ENCODE results near the gene MOG.

MOG gene

DNA sequence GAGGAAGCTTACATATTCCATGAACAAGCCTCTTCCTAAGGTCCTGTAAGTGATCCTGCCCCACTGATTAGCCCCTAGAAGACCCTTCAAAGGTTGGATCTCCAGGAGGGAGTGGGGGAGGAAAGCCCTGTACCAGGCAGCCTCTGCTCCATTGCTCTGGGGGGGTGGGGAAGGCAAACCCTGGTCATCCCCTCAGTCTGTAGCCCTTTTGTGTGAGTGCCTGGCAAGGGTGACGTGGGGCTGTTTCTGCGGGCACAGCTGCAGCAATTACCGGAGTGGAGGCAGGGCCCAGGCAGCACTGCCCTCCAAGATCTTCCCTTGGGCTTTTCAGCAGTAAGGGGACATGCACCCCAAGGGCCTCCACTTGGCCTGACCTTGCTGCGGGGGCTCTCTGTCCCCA, at the start of gene MOG:
Gene MOG (plus strand): TSS at position 295 of the 400 bp plus-strand sequence. CDS start 118 bp downstream, outside the sequence.
- in situ Hi-C loops (cut with MboI; ENCODE audit: low sequenced_read_pairs), result no loop called here

DNA sequence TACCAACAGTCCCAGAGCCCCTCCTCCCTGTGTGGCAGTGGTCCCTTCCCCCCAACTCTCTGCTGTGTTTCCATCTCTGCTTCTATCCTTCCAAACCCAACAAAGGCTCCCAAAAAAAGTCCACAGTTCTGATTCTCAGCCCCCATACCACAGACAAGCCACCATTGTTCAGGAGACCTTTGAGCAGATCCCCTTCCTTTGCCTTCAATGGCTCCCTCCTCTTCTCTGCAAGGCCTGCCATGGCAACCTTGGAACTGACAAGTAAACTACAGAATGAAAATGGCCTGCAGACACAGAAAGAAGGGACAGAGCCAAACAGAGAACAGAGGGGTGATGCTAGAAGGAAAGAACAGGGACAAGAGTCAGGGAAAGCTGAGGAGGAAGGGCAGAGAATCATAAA, 48.8 kb upstream of the MOG start:
- in situ Hi-C loops (cut with MboI; ENCODE audit: low sequenced_read_pairs), result no loop called here

DNA sequence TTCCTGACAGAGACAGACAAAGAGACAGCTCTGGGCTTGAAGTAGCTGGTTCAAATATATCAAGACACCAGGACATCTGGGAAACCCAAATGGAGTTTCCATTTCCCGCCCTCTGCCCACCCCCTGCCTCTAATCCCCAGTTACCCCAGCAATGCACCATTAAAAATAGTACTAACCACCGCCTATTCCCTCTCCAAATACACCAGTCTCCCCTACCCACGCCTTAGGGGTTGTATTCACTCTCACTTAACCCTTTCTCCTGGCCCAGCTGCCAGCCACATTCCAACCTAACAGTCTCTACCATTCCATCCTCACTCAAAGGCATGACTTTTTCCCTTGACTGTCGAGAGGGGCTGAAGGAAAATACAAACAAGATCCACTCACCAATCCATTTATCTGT, 46.4 kb upstream of the MOG start:
- in situ Hi-C loops (cut with MboI; ENCODE audit: low sequenced_read_pairs), result no loop called here

DNA sequence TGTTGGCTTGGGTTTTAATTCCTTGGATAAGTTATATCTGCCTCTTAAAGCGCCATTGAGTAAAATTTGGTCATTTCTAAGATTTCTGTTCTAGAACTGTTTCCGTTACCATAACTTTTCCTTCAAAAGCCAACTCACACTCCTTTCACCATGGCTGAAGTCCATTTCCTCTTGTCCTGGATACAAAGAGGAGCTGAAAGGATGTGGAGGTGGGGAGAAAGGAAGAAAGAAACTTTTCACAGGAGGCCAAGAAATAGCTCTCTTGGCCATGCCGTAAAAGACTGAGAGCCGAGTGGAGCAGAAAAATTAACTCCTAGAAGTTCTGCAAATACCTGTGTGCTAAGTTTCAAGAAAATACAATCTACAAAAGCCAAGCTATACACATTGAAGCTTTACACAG, 45.5 kb upstream of the MOG start:
- in situ Hi-C loops (cut with MboI; ENCODE audit: low sequenced_read_pairs), result no loop called here

DNA sequence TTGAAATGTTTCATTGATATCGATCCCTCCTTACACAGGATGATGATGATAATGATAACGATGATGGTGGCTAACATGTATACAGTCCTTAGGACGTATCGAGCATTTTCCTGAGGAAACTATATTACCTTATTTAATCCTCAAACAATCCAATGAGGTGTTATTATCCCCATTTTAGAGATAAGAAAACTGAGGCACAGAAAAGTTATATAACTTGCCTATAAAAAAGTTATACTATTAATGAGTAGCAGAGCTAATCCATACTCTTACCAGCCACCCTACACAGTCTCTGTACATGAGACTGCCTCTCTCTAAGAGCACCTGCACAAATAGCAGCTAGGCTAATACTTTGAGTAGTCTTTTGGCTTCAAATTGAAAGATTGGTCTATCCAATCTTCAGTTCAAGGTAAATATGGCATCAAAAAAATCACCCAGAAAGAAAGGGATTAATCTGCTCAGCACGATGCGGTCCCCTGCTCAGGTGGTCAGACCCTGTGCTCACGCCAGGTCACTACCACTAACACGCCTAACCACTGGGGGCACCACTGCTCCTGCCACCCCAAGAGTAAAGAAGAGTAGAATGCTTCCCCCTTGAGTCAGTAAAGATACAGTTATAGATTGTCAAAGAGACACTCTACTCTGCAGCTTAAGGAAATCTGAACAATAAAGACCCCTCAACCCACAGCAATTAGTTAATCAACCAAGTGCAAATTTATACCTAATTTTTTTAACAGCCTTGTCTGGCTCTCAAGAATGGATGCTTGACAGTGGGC, 38.9 kb upstream of the MOG start:
- in situ Hi-C loops (cut with MboI; ENCODE audit: low sequenced_read_pairs), result no loop called here

DNA sequence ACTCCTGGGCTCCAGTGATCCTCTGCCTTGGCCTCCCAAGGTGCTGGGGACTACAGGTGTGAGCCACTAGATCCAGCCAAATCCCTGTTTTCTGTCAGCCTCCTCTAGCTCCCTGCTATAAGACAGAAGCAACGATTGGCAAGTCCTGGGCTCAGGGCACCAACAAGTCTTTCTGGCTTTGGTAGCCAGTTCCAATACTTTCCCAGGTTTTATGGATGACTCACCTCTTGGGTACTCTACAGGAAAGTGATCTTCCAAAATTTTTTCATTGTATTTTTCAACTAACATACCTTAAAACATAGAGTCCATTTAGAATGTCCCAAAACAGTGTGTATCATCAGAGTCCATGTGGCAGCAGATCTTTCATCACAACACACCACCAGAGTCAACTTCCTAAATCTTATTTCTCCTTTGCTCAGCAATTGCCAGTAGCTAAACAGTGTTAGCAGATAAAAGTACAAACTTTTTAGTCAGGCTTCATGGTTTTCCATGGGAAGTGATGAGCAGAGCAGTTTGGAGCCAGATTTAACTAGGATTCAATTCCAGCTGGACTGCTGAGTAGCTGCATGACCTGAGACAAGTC, 37.2 kb upstream of the MOG start:
- in situ Hi-C loops (cut with MboI; ENCODE audit: low sequenced_read_pairs), result no loop called here

DNA sequence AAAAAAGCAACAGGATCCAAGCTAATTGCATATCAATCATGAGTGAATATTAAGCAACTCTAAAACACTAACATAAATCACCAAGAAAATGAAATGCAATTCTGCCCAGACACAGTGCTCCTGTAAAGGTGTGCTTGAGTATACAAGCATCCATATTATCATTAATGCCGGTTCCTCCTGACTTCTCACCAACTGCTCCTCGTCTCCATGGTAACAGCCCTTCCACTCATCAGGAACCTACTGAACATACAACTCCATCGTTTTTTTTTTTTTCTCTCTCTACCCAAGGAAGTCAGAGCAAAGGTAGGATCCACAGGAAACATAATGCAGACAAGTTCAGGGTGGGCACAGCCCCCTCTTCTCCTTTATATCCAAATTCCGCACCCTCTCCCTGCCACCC, 36.3 kb upstream of the MOG start:
- in situ Hi-C loops (cut with MboI; ENCODE audit: low sequenced_read_pairs), result no loop called here

DNA sequence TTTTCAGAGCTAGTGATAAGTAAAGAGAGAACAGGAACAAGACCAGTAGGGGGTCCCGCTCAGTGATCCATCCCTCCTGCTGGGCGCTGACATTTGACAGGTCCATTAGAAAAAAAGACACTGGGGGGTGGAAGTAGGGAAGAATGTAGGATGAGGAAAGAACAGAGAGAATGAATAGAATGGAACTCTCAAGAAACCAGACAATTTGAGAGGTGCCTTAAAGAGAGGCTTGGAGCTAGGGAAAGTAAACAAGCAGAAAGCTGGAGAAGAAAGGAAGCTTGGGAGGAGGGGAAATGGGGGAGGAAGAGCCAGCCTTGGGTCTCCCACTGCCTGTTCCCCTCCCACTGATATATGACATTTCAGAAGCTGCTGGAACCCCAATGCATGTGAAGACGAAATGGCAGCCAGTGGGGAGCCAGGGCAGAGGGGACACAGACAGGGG, 32.4 kb upstream of the MOG start:
- in situ Hi-C loops (cut with MboI; ENCODE audit: low sequenced_read_pairs), result no loop called here

DNA sequence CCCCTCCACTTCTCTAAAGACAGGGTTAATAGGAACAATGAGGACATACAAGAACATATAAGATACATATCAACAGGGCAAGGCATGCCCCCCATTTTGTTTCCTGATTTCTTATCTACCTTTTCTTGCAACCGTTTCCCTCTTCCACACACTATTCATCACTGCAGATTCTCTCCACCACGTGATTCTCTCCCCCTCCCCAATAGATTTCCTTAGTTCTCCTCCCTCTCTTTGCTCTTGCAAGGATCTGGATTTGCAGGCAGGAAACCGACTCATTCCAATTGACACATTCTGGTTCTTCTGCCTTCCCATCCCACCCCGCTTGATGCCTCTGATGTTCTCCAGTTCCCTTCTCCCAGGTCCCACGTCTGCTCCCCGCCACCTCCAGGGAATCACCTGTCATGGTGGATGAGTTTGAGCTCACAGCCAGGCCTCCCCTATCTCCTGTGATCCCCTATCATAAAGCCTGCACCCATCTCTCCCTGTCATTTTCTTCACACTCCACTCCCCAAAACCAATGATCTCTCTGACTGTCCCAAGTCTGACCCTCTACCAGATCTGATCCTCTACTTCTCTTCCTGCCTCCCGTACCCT, 31.5 kb upstream of the MOG start:
- in situ Hi-C loops (cut with MboI; ENCODE audit: low sequenced_read_pairs), result no loop called here

DNA sequence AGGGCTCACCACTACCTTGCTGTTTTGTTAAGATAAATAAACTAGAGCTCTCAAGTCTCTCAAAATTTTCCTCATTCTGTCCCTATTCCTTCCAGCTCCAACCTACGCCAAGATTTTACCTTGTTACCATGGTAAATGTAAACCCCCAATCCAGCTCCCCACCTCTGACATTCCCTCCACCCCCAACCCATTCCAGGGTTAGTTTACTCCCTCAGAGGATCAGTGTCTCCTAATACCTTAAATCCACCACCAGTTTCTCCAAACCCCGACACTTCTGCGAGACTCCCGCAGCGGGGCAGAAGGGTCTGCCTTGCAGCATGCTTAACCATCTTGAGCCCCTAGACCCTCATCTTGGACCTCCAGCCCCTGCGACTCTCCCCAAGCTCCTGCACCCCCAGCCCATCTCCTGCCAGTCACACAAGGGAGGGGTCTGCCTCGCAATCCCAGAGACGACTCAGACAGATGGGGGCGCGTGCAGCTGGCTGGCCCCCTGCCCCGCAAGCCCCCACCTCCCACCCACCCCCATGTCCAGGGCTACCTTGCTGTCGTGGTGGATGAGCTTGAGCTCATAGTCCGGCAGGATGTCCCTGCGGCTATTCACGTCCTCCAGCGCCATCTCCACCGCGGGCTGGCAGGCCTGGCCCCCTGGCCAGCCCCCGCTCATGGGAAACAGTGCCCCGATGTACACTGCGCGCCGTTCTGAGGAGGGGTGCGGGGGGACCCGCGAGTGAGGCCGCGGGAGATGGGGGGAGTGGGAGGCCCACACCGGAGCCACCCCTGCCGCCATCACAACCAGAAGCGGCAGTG, 29.7 kb upstream of the MOG start:
- in situ Hi-C loops (cut with MboI; ENCODE audit: low sequenced_read_pairs), result no loop called here

DNA sequence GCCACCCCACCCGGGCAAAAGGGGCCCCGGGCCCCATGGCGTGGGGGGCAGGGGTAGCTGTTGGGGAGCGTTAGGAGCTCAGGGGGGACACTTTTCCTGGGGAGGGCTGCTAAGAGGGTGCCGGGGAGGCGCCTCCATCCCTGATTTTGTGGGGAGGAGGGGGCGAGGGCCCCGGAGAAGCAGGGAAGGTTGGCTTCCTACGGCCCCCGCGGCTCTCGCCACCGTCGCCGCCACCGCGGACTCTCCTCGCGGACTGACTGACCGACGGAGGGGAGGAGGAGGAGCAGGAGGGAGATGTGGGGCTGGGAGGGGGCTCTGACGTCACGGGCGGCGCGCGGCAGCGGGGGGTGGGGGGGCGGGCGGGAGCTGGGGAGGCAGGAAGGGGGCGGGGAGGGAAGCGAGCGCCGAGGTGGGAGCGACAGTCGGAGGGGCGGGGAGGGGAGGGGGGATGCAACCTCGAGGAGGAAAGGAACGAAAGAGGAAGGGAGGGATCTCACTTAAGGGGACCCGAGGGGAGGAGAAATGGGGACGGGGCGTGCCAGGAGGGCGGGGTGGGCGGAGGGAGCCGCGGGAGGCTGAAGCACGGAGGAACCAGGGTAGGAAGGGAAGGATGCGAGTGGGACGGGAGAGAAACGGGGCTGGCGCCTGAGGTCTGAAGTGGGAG, 29.0 kb upstream of the MOG start:
- in situ Hi-C loops (cut with MboI; ENCODE audit: low sequenced_read_pairs), result no loop called here

DNA sequence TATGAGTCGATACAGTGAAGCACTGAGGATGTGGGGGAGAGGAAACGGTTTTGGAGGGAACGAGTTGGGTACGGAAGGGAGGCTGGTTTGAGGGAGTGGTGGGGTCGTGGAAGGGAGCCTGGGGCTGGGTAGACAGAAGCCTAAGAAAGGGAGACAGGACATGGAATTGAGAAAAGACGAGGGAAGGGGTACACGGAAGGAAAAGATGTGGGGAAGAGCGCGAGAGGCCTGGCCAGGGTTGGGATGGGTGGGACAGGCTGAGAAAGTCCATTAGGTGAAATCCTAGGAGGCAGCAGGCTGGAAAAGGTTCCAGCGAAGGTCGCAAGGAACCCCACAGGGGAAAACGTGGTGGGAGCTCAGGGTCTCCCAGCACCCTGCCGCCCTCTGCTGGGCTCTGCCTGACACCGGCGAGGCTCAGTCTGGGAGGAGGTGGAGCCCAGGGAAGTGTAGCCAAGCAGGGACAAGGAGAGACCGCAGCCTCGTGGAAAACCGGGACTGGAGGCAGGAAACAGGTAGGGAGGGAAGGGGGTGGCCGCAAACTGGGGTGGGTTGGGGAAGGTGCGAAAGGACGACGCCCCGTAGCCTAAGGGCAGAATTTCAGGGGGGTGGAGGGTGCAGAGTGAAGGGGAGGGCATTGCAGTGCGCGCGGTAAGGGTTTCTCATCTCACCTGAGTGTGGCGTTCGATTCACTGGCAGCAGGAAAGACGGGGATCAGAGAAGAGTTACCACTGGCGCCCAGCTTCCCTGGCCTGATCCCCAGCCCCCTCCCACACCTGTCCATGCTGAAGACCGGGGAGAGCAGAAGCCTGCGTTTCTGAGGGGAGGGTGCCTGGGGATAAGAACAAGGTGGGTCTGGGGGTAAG, 28.2 kb upstream of the MOG start:
- in situ Hi-C loops (cut with MboI; ENCODE audit: low sequenced_read_pairs), result no loop called here

DNA sequence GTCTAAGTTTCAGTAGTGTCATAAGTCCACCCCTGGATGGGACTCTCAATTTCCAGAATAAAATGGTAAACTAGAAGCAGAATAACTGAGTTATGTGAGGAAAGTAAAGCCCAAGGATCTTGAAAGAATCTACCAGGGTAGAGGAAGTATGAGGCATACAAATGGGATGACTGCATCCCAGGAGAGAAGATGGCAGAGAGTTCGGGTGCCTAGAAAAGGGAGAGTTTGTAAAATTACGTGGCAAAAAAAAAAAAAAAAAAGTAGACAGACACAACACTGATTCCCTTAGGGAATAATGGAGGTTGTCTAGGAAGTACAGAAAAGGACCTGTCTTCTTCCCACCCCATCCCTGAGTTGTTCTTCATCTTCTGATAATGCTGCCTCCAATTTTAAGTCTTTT, 27.3 kb upstream of the MOG start:
- in situ Hi-C loops (cut with MboI; ENCODE audit: low sequenced_read_pairs), result no loop called here

DNA sequence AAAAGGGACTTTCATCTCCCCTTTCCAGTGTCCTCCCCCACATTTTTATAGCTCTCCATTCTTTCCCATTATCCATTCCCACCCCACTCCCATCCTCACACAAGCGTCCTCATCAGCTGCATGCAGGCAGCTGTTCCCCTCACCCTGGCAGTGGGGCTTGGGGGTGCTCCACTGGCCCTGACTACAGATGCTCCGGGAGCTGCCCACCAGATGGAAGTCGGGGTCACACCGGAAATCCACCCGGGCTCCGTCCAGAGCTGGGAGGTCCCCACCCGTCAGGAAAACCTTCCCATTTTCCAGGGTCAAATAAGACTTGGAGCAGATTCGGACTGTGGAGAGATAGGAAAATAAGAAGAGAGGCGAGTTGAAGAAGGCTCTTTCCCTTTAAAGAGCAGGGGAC, 26.6 kb upstream of the MOG start:
- in situ Hi-C loops (cut with MboI; ENCODE audit: low sequenced_read_pairs), result no loop called here

DNA sequence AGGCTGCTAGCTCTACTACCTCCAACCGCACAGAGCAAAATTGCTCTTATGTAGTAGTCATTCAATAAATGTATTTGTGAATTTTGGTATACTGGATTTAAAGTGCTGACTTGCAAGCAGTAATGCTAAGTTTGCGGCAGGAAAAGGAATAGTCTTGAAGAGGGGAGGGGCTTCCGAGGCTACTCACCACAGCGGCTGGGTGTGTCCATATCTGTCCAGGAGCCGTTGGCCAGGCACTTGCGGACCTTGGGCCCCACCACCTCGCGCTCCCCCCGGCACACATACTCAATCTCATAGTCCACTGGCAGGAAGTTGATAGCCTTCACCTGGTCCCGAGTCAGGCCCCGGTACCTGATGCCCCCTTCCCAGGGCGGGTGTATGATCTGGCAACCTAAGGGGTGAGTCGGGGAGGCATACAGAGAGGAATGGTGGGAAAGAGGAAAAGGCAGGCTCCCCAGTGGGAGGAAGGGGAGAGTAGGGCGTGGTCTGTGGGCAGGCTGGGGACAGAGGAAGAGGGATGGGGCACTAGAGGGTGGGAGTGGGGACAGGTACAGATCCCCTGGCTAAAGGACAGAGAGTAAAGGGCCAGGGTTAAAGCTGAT, 25.6 kb upstream of the MOG start:
- in situ Hi-C loops (cut with MboI; ENCODE audit: low sequenced_read_pairs), result no loop called here

DNA sequence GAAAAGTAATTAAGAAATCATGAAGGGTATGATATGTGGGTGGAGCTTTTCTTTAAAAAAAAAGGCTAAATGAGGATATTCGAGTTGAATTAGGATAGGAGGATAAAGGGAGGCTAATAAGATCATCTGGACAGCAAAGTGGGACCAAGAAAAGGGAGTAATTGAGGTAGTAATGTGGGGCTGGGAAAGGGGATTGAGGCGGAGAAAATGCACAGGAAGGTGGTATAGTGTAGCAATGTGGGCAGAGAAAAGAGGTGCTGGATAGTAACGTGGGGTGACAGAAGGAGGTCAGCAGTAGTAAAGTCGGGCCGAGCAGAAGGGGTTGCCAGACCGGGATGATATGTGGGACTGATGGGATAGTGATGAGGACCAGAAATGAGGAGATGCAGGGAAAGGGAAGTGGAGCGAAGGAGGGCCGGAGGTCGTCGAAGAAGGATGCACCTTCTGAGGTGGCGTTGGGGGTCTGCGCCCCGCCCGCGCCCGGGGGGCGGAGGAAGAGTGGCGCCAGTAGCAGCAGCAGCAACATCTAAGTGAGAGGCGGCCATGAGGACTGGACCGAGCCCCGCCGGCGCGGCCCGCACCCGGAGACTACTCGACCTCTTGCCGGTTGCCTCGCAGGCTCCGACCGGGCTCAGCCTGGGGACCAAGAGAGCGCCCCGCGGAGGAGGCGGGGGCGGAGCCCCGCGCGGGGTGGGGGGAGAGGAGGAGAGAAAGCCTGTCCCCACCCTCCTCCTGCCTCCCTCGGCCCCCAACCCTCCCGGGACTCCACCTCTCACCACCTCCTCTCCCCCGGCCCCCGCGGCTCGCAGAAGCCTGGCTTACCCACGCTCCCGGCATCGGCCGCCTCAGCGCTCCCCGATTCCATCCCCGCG, 24.8 kb upstream of the MOG start:
- in situ Hi-C loops (cut with MboI; ENCODE audit: low sequenced_read_pairs), result no loop called here

DNA sequence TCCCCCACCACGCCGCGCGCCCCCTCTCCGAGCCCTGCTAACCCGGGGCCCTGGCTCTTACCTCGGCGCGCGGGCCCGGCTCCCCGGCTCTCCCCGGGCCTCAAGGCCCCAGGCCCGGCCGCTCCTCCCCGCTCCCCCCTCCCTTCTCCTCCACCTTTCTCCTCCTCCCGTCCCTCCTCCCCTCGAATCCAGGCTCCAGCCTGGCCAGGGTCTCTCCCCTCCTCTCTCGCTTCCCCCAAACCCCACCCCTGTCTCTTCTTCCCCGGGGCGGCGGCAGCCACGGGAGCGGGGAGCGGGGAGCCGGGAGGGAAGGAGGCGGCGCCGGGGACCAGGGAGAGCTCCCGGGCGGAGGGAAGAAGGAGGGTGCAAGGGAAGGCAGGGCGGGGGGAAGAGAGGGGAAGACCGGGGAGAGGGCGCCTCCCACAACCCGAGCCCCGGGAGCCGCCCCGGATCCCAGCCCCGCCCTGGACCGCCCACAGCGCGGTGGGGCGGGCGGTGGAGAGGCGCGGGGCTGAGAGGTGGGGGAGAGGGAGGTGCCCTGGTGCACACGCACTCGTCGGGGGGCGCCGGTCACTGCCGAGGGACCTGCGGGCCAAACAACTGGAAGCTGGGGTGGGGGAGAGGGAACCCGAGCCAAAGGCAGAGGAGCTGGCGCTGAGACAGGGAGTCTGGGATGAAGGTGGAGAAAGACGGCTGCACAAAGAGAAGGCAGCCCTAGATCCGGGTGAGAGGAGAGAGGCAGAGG, 23.9 kb upstream of the MOG start, which contains the start of gene GABBR1:
Gene GABBR1 (minus strand): TSS at position 395 of the 745 bp plus-strand sequence. CDS start 798 bp downstream, outside the sequence.
- in situ Hi-C loops (cut with MboI; ENCODE audit: low sequenced_read_pairs), result no loop called here

DNA sequence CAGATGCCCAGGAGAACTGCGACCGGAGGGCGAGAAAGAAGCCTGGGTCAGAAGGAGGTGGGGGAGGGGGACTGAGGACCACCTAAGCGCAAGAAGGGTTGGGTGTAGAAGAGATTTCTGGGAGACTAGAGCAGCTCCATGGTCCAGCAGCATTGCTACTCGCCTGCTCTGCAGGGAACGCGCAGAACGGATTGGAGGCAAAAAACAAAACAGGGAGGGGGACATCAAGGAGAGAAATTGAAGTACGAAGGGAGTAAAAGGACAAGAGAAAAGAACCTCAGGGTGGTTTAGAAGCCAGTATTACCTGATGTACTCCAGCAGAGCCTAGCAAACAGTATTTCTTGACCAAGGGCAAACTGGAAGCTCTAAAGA, 23.4 kb upstream of the MOG start:
- in situ Hi-C loops (cut with MboI; ENCODE audit: low sequenced_read_pairs), result no loop called here

All from HL-60/S4 treated with phorbol 12-myristate 13-acetate at 8.2 ng/mL for 4 days and 3 days (cell line).